KMS-11 (cell line): Measurements from ENCODE around the gene KCTD6.

Experiments
- H2AFZ ChIP-seq: fragments of 200-600 bp; sonication (generic); 2 replicates; pipeline ENCODE4 v1.6.1; 2016; ENCODE audit warnings: antibody characterized with exemption, mixed run types, low read depth
- H3K27ac ChIP-seq: fragments of 200-600 bp; sonication (generic); 2 replicates; pipeline ENCODE4 v1.6.1; 2016; ENCODE audit warnings: mild to moderate bottlenecking, mixed run types
- H3K27me3 ChIP-seq: fragments of 200-600 bp; sonication (generic); 2 replicates; pipeline ENCODE4 v1.6.1; 2017; ENCODE audit warnings: mild to moderate bottlenecking, low read depth, mixed run types, moderate library complexity; ENCODE audit not compliant: insufficient read depth
- H3K36me3 ChIP-seq: fragments of 200-600 bp; sonication (generic); 2 replicates; pipeline ENCODE4 v1.6.1; 2017; ENCODE audit warnings: mild to moderate bottlenecking, mixed run types; ENCODE audit not compliant: insufficient read depth
- H3K4me1 ChIP-seq: fragments of 200-600 bp; sonication (generic); 2 replicates; pipeline ENCODE4 v1.6.1; 2016; ENCODE audit warnings: mild to moderate bottlenecking, low read depth, mixed run types; ENCODE audit not compliant: poor library complexity, severe bottlenecking
- H3K4me2 ChIP-seq: fragments of 200-600 bp; sonication (generic); 2 replicates; pipeline ENCODE4 v1.7.0; 2016; ENCODE audit warnings: mild to moderate bottlenecking, mixed run types
- H3K4me3 ChIP-seq: fragments of 200-600 bp; sonication (generic); IDR thresholded peaks from 2 replicates; pipeline ENCODE4 v1.6.1; 2017; ENCODE audit warnings: low read depth, low read length, mixed read lengths; ENCODE audit not compliant: insufficient read depth
- H3K79me2 ChIP-seq: fragments of 200-600 bp; sonication (generic); 2 replicates; pipeline ENCODE4 v1.6.1; 2016; ENCODE audit warnings: low read depth, mixed run types; ENCODE audit not compliant: insufficient read depth
- H3K9ac ChIP-seq: fragments of 200-600 bp; sonication (generic); 2 replicates; pipeline ENCODE4 v1.6.1; 2016; ENCODE audit warnings: mild to moderate bottlenecking, mixed run types
- H4K20me1 ChIP-seq: fragments of 200-600 bp; sonication (generic); 2 replicates; pipeline ENCODE4 v1.6.1; 2016; ENCODE audit warnings: mild to moderate bottlenecking, mixed run types; ENCODE audit not compliant: insufficient read depth
- TF ChIP-seq, protein P1 (sequence below): fragments of 200-600 bp; sonication (generic); conservative IDR thresholded peaks from 2 replicates; pipeline ENCODE4 v1.6.1; 2017; ENCODE audit warnings: low read depth, mild to moderate bottlenecking, antibody characterized with exemption, low read length, moderate library complexity, mixed read lengths

Gene KCTD6

DNA sequence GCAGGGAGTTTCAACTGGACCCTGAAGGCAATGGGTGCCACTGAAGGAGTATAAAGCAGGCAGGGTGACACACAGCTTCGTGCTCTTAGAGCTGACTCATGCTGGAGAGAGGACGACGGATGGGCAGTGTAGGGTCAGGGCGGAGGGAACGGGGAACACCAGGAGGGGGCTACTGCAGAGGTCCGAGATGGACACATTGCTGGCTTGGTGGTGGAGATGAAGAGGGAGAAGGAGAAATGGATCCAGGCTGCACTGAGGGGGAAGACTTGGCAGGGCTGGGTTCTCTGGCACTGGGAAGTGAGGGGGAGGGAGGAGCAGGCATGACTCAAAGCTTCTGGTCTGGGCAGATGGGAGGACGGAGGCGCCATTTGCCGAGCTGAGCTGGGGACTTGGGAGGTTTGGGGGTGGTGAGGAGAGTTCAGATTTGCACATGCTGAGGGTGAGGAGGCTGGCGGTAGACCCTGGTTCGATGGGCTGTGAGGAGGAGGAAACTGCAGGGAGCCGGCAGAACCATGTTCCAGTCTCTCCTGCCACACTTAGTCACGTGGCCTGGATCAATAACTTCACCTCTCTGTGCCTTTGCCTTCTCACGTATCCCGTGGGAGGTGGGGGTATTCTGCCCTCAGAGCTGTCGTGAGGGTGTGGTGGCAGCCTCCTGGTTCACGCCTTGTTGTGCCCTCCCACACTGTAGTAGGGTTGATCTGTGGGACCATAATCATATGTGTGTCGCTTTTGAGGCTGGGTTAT lies 4.6 kb upstream of the KCTD6 start:
- H3K36me3 ChIP-seq: no peaks in the 10 kb centered on the region
- H3K79me2 ChIP-seq: no peaks in the 10 kb centered on the region
- H3K4me1 ChIP-seq: peaks cover 16% of the 10 kb centered on the region
- H3K4me2 ChIP-seq: no peak overlapping the region
- no peaks in the 10 kb centered on the region for H4K20me1 ChIP-seq
- TF ChIP-seq, protein P1, sequence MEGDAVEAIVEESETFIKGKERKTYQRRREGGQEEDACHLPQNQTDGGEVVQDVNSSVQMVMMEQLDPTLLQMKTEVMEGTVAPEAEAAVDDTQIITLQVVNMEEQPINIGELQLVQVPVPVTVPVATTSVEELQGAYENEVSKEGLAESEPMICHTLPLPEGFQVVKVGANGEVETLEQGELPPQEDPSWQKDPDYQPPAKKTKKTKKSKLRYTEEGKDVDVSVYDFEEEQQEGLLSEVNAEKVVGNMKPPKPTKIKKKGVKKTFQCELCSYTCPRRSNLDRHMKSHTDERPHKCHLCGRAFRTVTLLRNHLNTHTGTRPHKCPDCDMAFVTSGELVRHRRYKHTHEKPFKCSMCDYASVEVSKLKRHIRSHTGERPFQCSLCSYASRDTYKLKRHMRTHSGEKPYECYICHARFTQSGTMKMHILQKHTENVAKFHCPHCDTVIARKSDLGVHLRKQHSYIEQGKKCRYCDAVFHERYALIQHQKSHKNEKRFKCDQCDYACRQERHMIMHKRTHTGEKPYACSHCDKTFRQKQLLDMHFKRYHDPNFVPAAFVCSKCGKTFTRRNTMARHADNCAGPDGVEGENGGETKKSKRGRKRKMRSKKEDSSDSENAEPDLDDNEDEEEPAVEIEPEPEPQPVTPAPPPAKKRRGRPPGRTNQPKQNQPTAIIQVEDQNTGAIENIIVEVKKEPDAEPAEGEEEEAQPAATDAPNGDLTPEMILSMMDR: no peak
- no peaks in the 10 kb centered on the region for H3K27me3 ChIP-seq
- H3K4me3 ChIP-seq: no peak overlapping the region
- H3K27ac ChIP-seq: no peak overlapping the region
- no peak overlapping the region for H2AFZ ChIP-seq
- H3K9ac ChIP-seq: no peak overlapping the region

DNA sequence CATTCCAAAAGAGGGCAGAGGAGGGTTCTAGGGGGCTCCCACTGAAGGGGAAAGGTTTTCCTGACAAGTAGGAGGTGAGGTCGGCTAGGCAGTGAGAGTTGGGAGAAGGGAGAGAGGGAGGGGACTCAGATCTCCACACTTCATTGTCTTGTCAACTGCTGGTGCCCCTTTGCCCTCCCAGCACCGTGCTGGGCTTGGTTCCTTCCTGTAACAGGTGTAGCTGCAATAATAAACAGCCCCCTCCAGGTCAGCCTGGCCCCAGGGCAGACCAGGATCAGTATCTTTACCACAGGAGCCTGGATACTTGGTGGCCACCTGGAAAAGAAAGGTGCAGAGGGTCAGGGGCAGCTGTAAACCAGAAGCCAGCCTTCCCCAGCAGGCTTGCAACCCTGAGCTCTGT lies 2.9 kb upstream of the KCTD6 start:
- no peak overlapping the region for H3K9ac ChIP-seq
- no peaks in the 10 kb centered on the region for H4K20me1 ChIP-seq
- H3K4me1 ChIP-seq: peaks cover 9% of the 10 kb centered on the region
- H3K27ac ChIP-seq: no peak overlapping the region
- TF ChIP-seq, protein P1: no peak
- H3K4me2 ChIP-seq: no peak overlapping the region
- no peaks in the 10 kb centered on the region for H3K36me3 ChIP-seq
- H3K79me2 ChIP-seq: peaks cover 14% of the 10 kb centered on the region; the same call in 1 of the 2 replicates
- H3K4me3 ChIP-seq: no peak overlapping the region
- H2AFZ ChIP-seq: no peak overlapping the region
- H3K27me3 ChIP-seq: no peaks in the 10 kb centered on the region

DNA sequence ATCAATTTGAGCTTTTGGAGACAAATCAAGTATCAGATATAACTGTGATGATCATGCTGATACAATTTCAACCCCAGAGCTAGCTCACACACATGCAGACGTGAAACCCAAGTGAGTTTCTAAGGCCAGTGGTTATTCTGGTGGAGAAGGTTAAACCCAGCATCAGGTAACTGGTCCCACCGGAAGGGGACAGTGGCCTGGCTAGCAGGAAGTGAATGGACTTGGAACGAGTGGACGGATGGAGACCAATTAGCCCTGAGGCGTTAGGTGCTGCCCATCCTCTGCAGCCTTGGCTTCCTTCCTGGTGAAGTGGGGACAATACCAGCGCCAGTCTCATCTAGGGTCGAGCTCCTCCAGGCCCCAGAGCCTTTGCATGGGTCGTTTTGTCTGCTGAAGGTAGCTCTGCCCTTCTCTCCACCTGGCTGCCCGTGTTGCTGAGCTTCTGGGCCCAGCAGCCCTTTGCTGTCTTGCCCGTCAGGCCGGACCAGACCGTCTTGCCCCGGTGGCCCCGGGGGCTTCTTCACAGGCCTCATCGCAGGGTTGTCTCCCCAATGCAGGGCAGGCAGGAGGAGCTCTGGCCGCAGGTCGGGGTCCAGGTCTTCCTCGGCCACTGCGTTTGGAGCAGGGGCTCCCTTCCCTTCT lies 915 bp upstream of the KCTD6 start:
- Histone ChIP-seq H3K79me2 (peaks cover 18% of the 10 kb centered on the region; the same call in 1 of the 2 replicates), H3K4me2 (peak overlapping the region; percentile 33; the same call in 1 of the 2 replicates), H3K27ac (no peak overlapping the region), H4K20me1 (no peaks in the 10 kb centered on the region), H3K36me3 (no peaks in the 10 kb centered on the region), H3K9ac (no peak overlapping the region), H3K27me3 (no peaks in the 10 kb centered on the region), H3K4me1 (peaks cover 9% of the 10 kb centered on the region), H3K4me3 (no peak overlapping the region), H2AFZ (peak overlapping the region; percentile 59)
- TF ChIP-seq, protein P1: no peak

DNA sequence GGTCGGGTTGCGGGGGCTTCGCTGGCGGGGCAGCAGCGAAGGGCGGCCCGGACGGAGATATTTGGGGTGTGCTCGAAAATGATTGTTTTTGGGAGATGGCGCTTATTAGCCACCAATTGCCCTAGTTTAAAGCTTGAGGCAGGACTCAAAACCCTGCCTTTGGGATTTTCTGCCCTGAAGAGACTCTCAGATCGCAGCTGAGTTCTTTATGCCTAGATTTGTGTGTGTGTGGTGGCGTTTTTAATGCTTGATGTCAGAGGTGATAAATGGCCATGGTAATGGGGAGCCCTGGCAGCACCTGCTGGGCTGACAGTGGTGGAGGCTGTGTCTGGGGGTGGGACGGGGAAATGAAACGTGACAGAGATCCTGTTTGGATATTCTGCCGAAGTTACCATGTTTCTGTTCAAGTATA lies 604 bp downstream of the KCTD6 start:
- H3K27ac ChIP-seq: peak overlapping the region; percentile 22; the same call in 1 of the 2 replicates
- H2AFZ ChIP-seq: peak overlapping the region; percentile 47; the same call in 1 of the 2 replicates
- peaks cover 9% of the 10 kb centered on the region for H3K4me1 ChIP-seq
- TF ChIP-seq, protein P1: no peak
- no peaks in the 10 kb centered on the region for H3K27me3 ChIP-seq
- no peaks in the 10 kb centered on the region for H3K36me3 ChIP-seq
- H3K4me3 ChIP-seq: no peak overlapping the region
- peak overlapping the region; percentile 86 for H3K4me2 ChIP-seq
- H3K79me2 ChIP-seq: peaks cover 18% of the 10 kb centered on the region; the same call in 1 of the 2 replicates
- peak overlapping the region; percentile 59; the same call in 1 of the 2 replicates for H3K9ac ChIP-seq
- H4K20me1 ChIP-seq: no peaks in the 10 kb centered on the region
